DOHH2 (cell line): Measurements from ENCODE around the gene KDM4C.

Experiments
- H3F3A ChIP-seq: fragments of 200-600 bp; sonication (generic), shearing (Covaris generic); 2 replicates; pipeline ENCODE4 v1.6.0; 2016; ENCODE audit warnings: antibody characterized with exemption, mild to moderate bottlenecking; ENCODE audit not compliant: control insufficient read depth, insufficient read depth
- H3K27ac ChIP-seq: fragments of 200-600 bp; sonication (generic); 2 replicates; pipeline ENCODE4 v1.5.1; 2014; ENCODE audit warnings: low read depth, mild to moderate bottlenecking, low read length, moderate library complexity
- H3K27me3 ChIP-seq: fragments of 200-600 bp; sonication (generic); 2 replicates; pipeline ENCODE4 v1.6.1; 2014; ENCODE audit warnings: mild to moderate bottlenecking, low read length, mixed read lengths; ENCODE audit not compliant: control insufficient read depth
- H3K36me3 ChIP-seq: fragments of 200-600 bp; sonication (generic); 2 replicates; pipeline ENCODE4 v1.6.1; 2014; ENCODE audit warnings: mild to moderate bottlenecking, low read length, moderate library complexity, mixed read lengths; ENCODE audit not compliant: control insufficient read depth
- H3K4me1 ChIP-seq: fragments of 200-600 bp; sonication (generic); 2 replicates; pipeline ENCODE4 v1.6.1; 2014; ENCODE audit warnings: mild to moderate bottlenecking, low read length, mixed read lengths; ENCODE audit not compliant: control insufficient read depth
- H3K4me2 ChIP-seq: fragments of 200-600 bp; sonication (generic); 2 replicates; pipeline ENCODE4 v1.6.0; 2014; ENCODE audit warnings: mild to moderate bottlenecking, low read length, moderate library complexity
- H3K4me3 ChIP-seq: fragments of 200-600 bp; sonication (generic); 2 replicates; pipeline ENCODE4 v1.5.1; 2014; ENCODE audit warnings: mild to moderate bottlenecking, low read length, mixed read lengths
- H3K79me2 ChIP-seq: fragments of 200-600 bp; sonication (generic); 2 replicates; pipeline ENCODE4 v1.6.1; 2014; ENCODE audit warnings: mild to moderate bottlenecking, low read length, mixed read lengths; ENCODE audit not compliant: control insufficient read depth
- H3K9me2 ChIP-seq: fragments of 200-600 bp; sonication (generic); replicated peaks from 2 replicates; pipeline ENCODE4 v1.6.1; 2014; ENCODE audit warnings: mild to moderate bottlenecking, low read length, mixed read lengths; ENCODE audit not compliant: control insufficient read depth
- H3K9me3 ChIP-seq: fragments of 200-600 bp; sonication (generic); 2 replicates; pipeline ENCODE4 v1.6.1; 2014; ENCODE audit warnings: antibody characterized with exemption, low read length, mixed read lengths; ENCODE audit not compliant: control insufficient read depth, insufficient read depth
- H4K20me1 ChIP-seq: fragments of 200-600 bp; sonication (generic); 2 replicates; pipeline ENCODE4 v1.6.0; 2014; ENCODE audit warnings: low read depth, mild to moderate bottlenecking, antibody characterized with exemption, low read length, moderate library complexity; ENCODE audit not compliant: control insufficient read depth, insufficient read depth
- EZH2phosphoT487 ChIP-seq: fragments of 200-600 bp; sonication (generic); IDR thresholded peaks from 2 replicates; pipeline ENCODE4 v1.6.1; 2017; ENCODE audit warnings: borderline replicate concordance, mild to moderate bottlenecking, antibody characterized with exemption, low read length, moderate library complexity, mixed read lengths
- TF ChIP-seq, protein P1 (sequence below): fragments of 200-600 bp; sonication (generic); IDR thresholded peaks from one replicate; pipeline ENCODE4 v1.5.1; 2014; ENCODE audit warnings: antibody characterized with exemption, mild to moderate bottlenecking, low read depth, low read length; ENCODE audit not compliant: poor library complexity, severe bottlenecking

KDM4C gene

DNA sequence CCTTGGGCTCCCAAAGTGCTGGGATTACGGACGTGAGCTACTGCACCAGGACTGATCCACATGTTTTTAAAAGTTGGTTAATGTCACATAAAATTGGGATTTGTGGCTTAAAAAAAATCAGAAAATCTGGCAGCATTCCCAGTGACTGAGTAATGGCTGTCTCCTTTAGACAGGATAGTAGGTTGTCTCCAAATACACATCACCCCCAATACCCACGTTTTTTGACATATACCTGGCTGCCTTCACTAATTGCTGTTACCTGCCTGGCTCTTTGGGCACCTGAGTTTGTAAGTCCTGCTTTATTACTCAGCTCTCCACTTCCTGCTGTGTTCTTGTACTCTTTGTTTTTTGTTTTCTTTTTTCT lies 84.8 kb downstream of the KDM4C start:
- Histone ChIP-seq H3F3A (no peaks in the 10 kb centered on the region), H3K27ac (no peak overlapping the region), H3K9me2 (no peaks in the 10 kb centered on the region), H4K20me1 (no peaks in the 10 kb centered on the region; the same call in 1 of the 2 replicates), H3K9me3 (no peaks in the 10 kb centered on the region), H3K27me3 (no peaks in the 10 kb centered on the region), H3K36me3 (no peaks in the 10 kb centered on the region), H3K4me1 (no peaks in the 10 kb centered on the region), H3K79me2 (no peaks in the 10 kb centered on the region), H3K4me3 (no peak overlapping the region), H3K4me2 (no peak overlapping the region)
- TF ChIP-seq, protein P1, sequence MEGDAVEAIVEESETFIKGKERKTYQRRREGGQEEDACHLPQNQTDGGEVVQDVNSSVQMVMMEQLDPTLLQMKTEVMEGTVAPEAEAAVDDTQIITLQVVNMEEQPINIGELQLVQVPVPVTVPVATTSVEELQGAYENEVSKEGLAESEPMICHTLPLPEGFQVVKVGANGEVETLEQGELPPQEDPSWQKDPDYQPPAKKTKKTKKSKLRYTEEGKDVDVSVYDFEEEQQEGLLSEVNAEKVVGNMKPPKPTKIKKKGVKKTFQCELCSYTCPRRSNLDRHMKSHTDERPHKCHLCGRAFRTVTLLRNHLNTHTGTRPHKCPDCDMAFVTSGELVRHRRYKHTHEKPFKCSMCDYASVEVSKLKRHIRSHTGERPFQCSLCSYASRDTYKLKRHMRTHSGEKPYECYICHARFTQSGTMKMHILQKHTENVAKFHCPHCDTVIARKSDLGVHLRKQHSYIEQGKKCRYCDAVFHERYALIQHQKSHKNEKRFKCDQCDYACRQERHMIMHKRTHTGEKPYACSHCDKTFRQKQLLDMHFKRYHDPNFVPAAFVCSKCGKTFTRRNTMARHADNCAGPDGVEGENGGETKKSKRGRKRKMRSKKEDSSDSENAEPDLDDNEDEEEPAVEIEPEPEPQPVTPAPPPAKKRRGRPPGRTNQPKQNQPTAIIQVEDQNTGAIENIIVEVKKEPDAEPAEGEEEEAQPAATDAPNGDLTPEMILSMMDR: no peak
- no peak for TF ChIP-seq EZH2phosphoT487

DNA sequence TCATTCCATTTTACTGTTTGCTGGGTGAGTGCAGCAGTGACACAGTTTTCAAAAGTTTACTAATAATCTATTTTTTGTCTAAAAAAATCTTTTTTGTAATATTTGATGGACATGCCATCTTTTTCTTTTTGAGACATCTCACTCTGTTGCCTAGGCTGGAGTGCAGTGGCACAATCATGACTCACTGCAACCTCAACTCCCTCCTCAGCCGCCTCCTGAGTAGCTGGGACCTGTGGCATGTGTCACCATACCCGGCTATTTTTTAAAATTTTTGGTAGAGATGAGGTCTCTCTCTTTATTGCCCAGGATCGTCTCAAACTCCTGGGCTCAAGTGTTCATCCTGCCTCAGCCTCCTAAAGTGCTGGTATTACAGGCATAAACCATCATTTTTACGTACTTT lies 86.0 kb downstream of the KDM4C start:
- no peak overlapping the region for H3K4me2 ChIP-seq
- no peak for TF ChIP-seq EZH2phosphoT487
- TF ChIP-seq, protein P1: no peak
- H3K4me1 ChIP-seq: no peaks in the 10 kb centered on the region
- H3K4me3 ChIP-seq: no peak overlapping the region
- no peak overlapping the region for H3K27ac ChIP-seq
- no peaks in the 10 kb centered on the region for H3K9me2 ChIP-seq
- no peaks in the 10 kb centered on the region for H3F3A ChIP-seq
- H3K27me3 ChIP-seq: no peaks in the 10 kb centered on the region
- no peaks in the 10 kb centered on the region for H3K36me3 ChIP-seq
- no peaks in the 10 kb centered on the region for H3K79me2 ChIP-seq
- no peaks in the 10 kb centered on the region; the same call in 1 of the 2 replicates for H4K20me1 ChIP-seq
- H3K9me3 ChIP-seq: no peaks in the 10 kb centered on the region

DNA sequence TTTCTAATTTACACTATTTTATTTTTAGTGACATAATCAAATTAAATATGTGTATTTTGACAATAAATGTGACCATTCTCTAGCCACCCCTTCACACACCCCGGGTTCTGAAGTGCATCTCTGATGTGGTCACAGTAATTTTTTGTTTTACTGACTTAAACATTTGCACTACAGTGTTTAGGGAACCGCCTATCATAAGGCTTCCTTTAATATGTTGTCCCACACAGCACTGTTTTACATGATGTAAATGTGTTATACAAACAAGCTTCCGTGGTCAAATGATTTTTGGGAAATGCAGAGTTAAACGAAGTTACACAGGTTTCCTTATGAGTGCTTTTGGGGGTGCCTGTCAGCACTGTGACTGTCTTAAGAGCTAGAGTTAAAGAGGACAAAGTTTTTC lies 86.5 kb downstream of the KDM4C start:
- Histone ChIP-seq H4K20me1 (no peaks in the 10 kb centered on the region; the same call in 1 of the 2 replicates), H3F3A (no peaks in the 10 kb centered on the region), H3K36me3 (peaks cover 4% of the 10 kb centered on the region), H3K9me3 (no peaks in the 10 kb centered on the region), H3K27me3 (no peaks in the 10 kb centered on the region), H3K27ac (no peak overlapping the region), H3K9me2 (no peaks in the 10 kb centered on the region), H3K79me2 (no peaks in the 10 kb centered on the region), H3K4me1 (no peaks in the 10 kb centered on the region), H3K4me3 (no peak overlapping the region), H3K4me2 (no peak overlapping the region)
- TF ChIP-seq, protein P1: no peak
- TF ChIP-seq EZH2phosphoT487: no peak
